GM12872 (cell line): Measurements from ENCODE around the gene RNF212.

Source experiments
- CTCF ChIP-seq: IDR thresholded peaks from 3 replicates; pipeline ENCODE4 v1.5.1; 2011; ENCODE audit warnings: low read depth, mild to moderate bottlenecking, low read length, moderate library complexity; ENCODE audit not compliant: insufficient read depth

Gene RNF212

GRCh38 chr4:1027219-1027914 lies 86.0 kb downstream of the RNF212 start:
- no peak for TF ChIP-seq CTCF

GRCh38 chr4:1026115-1026514 lies 87.2 kb downstream of the RNF212 start:
- no peak for TF ChIP-seq CTCF

- TF ChIP-seq CTCF, result no peak
Measured at GRCh38 chr4:1024882-1025545, 88.3 kb downstream of the RNF212 start.

- TF ChIP-seq CTCF, result no peak
Measured at GRCh38 chr4:1023895-1024740, 89.2 kb downstream of the RNF212 start.

GRCh38 chr4:1023075-1023640 lies 90.2 kb downstream of the RNF212 start:
- no peak for TF ChIP-seq CTCF

GRCh38 chr4:1022739-1023066 lies 90.7 kb downstream of the RNF212 start:
- TF ChIP-seq CTCF, result no peak
